ENCODE results near the gene WDR59. TPM values are rescaled to one million over a fixed set of nuclear protein-coding genes. Genes with fewer than 3 reads are reported as not detected.
"Not testable (repeated sequence)": the region's sequence is repeated elsewhere in the genome, so short reads cannot be mapped to it uniquely, and the experiment has no call there.

Gene WDR59
- total RNA-seq (2014; rRNA removed; shearing (Covaris generic)) = 6.5 and 21.7 TPM in 2 replicates

GRCh38 chr16:74984529-74985296 is at the start of gene WDR59:
Gene WDR59 (minus strand): TSS chr16:74985123. CDS start chr16:74985017, 106 bp downstream.
- peak; percentile 99 for DNase-seq (ENCODE audit: low spot score)

- no peak for DNase-seq (ENCODE audit: low spot score)
These were observed 47.7 kb upstream of the WDR59 start for GRCh38 chr16:75032655-75033054.

GRCh38 chr16:75029854-75030253 is 44.9 kb upstream of the WDR59 start:
- no peak for DNase-seq (ENCODE audit: low spot score)

GRCh38 chr16:75028544-75029135 is 43.7 kb upstream of the WDR59 start:
- DNase-seq (ENCODE audit: low spot score) = no peak

GRCh38 chr16:75027520-75028300 is 42.8 kb upstream of the WDR59 start:
- DNase-seq (ENCODE audit: low spot score) = no peak

GRCh38 chr16:75026892-75027391 is 42.0 kb upstream of the WDR59 start:
- DNase-seq (ENCODE audit: low spot score) = no peak

GRCh38 chr16:75026239-75026891 is 41.4 kb upstream of the WDR59 start:
- peak; percentile 78 for DNase-seq (ENCODE audit: low spot score)

GRCh38 chr16:75025761-75026160 is 40.8 kb upstream of the WDR59 start:
- no peak for DNase-seq (ENCODE audit: low spot score)

GRCh38 chr16:75024594-75024993 is 39.7 kb upstream of the WDR59 start:
- no peak for DNase-seq (ENCODE audit: low spot score)

- DNase-seq (ENCODE audit: low spot score) = no peak
These were observed 39.3 kb upstream of the WDR59 start for GRCh38 chr16:75024182-75024581.

GRCh38 chr16:75023009-75023408 is 38.1 kb upstream of the WDR59 start:
- no peak for DNase-seq (ENCODE audit: low spot score)

GRCh38 chr16:75022567-75022966 is 37.6 kb upstream of the WDR59 start:
- no peak for DNase-seq (ENCODE audit: low spot score)

- DNase-seq (ENCODE audit: low spot score) = no peak
These were observed 36.5 kb upstream of the WDR59 start for GRCh38 chr16:75021410-75021809.

- no peak for DNase-seq (ENCODE audit: low spot score)
These were observed 34.7 kb upstream of the WDR59 start for GRCh38 chr16:75019586-75019985.

GRCh38 chr16:75019007-75019406 is 34.1 kb upstream of the WDR59 start:
- DNase-seq (ENCODE audit: low spot score) = no peak

- DNase-seq (ENCODE audit: low spot score) = no peak
These were observed 33.0 kb upstream of the WDR59 start for GRCh38 chr16:75017670-75018525.

GRCh38 chr16:75016451-75017081 is 31.6 kb upstream of the WDR59 start:
- DNase-seq (ENCODE audit: low spot score) = not testable (repeated sequence)

- no peak for DNase-seq (ENCODE audit: low spot score)
These were observed 29.4 kb upstream of the WDR59 start for GRCh38 chr16:75014318-75014717.

GRCh38 chr16:75013123-75013522 is 28.2 kb upstream of the WDR59 start:
- DNase-seq (ENCODE audit: low spot score) = not testable (repeated sequence)

GRCh38 chr16:75012380-75013081 is 27.6 kb upstream of the WDR59 start:
- DNase-seq (ENCODE audit: low spot score) = no peak
